GM12878 (cell line): ENCODE data around the gene DEXI. TPM values are rescaled to one million over a fixed set of nuclear protein-coding genes. Genes with fewer than 3 reads are reported as not detected.

Experiments used
- ATAC-seq: fragments of 200-7000 bp; cut with Tn5 transposase; 3 replicates; pipeline ENCODE4 v1.9.1; 2020; ENCODE audit warnings: mild to moderate bottlenecking, moderate library complexity
- BruUV-seq: library from RNA; stranded (reverse); fragments of 400-500 nt; replicated peaks from 2 replicates; lab custom pipeline; 2021; lab: Mats Ljungman, UMichigan
- CTCF ChIA-PET: fragments of 300-600 bp; sonication (Branson Sonifier 250); formaldehyde crosslinking; extraction: SDS; loops from one replicate; lab custom pipeline; 2021; ENCODE audit warnings: inconsistent platforms; lab: Yijun Ruan, JAX
- POLR2A ChIA-PET: fragments of 350-600 bp; formaldehyde crosslinking; extraction: SDS; loops from one replicate; lab custom pipeline; 2021; ENCODE audit warnings: inconsistent platforms; lab: Charles Lee
- RAD21 ChIA-PET: fragments of 300-600 bp; sonication (Branson Sonifier 250); formaldehyde crosslinking; loops from one replicate; lab custom pipeline; 2023; ENCODE audit warnings: antibody characterized with exemption; ENCODE audit not compliant: unreplicated experiment; lab: Charles Lee
- SMC1A ChIA-PET: fragments of 300-600 bp; sonication (Branson Sonifier 250); formaldehyde crosslinking; loops from one replicate; lab custom pipeline; 2023; ENCODE audit not compliant: unreplicated experiment, uncharacterized antibody; lab: Charles Lee
- DNase-seq: peaks from one replicate; pipeline ENCODE4 v3.0.0-alpha.2; 2011; ENCODE audit warnings: low read depth, low spot score
- FAIRE-seq: peaks from 3 replicates; lab custom pipeline; 2011; peaks lifted over from hg19 to GRCh38; lab: Jason Lieb, UNC
- H2AFZ ChIP-seq: 2 replicates; pipeline ENCODE4 v1.6.0; 2011; ENCODE audit warnings: low read depth, low read length, control low read depth; ENCODE audit not compliant: control insufficient read depth
- H3K27ac ChIP-seq: 2 replicates; pipeline ENCODE4 v1.5.1; 2011; ENCODE audit warnings: control low read depth; ENCODE audit not compliant: control insufficient read depth, insufficient read depth
- H3K27me3 ChIP-seq, 2 experiments: replicated peaks in 1 of 2; 2 replicates each; pipeline versions ENCODE4 v1.6.0 to v1.6.1; 2011; ENCODE audit warnings: low read length in 1 of 2; ENCODE audit not compliant: control insufficient read depth in 2 of 2, insufficient read depth in 2 of 2
- H3K36me3 ChIP-seq, 2 experiments: 2 replicates each; pipeline ENCODE4 v1.5.1; 2011; ENCODE audit warnings: low read length in 1 of 2; ENCODE audit not compliant: control insufficient read depth in 2 of 2, insufficient read depth in 2 of 2
- H3K4me1 ChIP-seq: 2 replicates; pipeline ENCODE4 v1.6.1; 2011; ENCODE audit warnings: mild to moderate bottlenecking, low read length, moderate library complexity, mixed read lengths; ENCODE audit not compliant: control insufficient read depth, insufficient read depth
- H3K4me2 ChIP-seq: 2 replicates; pipeline ENCODE4 v1.6.0; 2011; ENCODE audit warnings: control low read depth; ENCODE audit not compliant: control insufficient read depth, insufficient read depth
- H3K4me3 ChIP-seq: fragments of 200-600 bp; sonication (generic); 2 replicates; pipeline ENCODE4 v1.5.1; 2016
- H3K79me2 ChIP-seq: 2 replicates; pipeline ENCODE4 v1.6.0; 2011; ENCODE audit warnings: low read length; ENCODE audit not compliant: control insufficient read depth, insufficient read depth
- H3K9ac ChIP-seq: 2 replicates; pipeline ENCODE4 v1.8.0; 2011; ENCODE audit warnings: low read length, control low read depth, mixed read lengths; ENCODE audit not compliant: control insufficient read depth, insufficient read depth
- H3K9me3 ChIP-seq: replicated peaks from 3 replicates; pipeline ENCODE4 v1.5.1; 2011; ENCODE audit warnings: mild to moderate bottlenecking, low read length; ENCODE audit not compliant: control insufficient read depth, insufficient read depth
- H4K20me1 ChIP-seq: 2 replicates; pipeline ENCODE4 v1.6.0; 2011; ENCODE audit not compliant: control insufficient read depth, insufficient read depth
- EZH2 ChIP-seq: IDR thresholded peaks from 2 replicates; pipeline ENCODE4 v1.6.1; 2012; ENCODE audit warnings: low read depth, mild to moderate bottlenecking, control low read depth, inconsistent platforms, low read length, borderline replicate concordance; ENCODE audit not compliant: control insufficient read depth
- JUNB ChIP-seq: IDR thresholded peaks from 2 replicates; pipeline ENCODE4 v1.6.1; 2016; ENCODE audit warnings: antibody characterized with exemption, mild to moderate bottlenecking
- MTA3 ChIP-seq: IDR thresholded peaks from 2 replicates; pipeline ENCODE4 v1.6.1; 2012; ENCODE audit warnings: low read length, inconsistent platforms, borderline replicate concordance
- NBN ChIP-seq: fragments of 450-650 bp; IDR thresholded peaks from 2 replicates; pipeline ENCODE4 v1.6.1; 2016
- PML ChIP-seq: IDR thresholded peaks from 2 replicates; pipeline ENCODE4 v1.6.1; 2012; ENCODE audit warnings: low read length, inconsistent platforms
- POLR2AphosphoS2 ChIP-seq: IDR thresholded peaks from 2 replicates; pipeline ENCODE4 v1.6.1; 2011; ENCODE audit warnings: low read depth, mild to moderate bottlenecking, low read length, improper control_type of control experiment, moderate library complexity
- SIN3A ChIP-seq: IDR thresholded peaks from 2 replicates; pipeline ENCODE4 v1.6.1; 2012; ENCODE audit warnings: low read depth, low read length, improper control_type of control experiment
- ZNF207 ChIP-seq: fragments of 450-650 bp; IDR thresholded peaks from 2 replicates; pipeline ENCODE4 v1.6.1; 2014; ENCODE audit warnings: antibody characterized with exemption, mild to moderate bottlenecking, borderline replicate concordance
- ZNF622 ChIP-seq: fragments of 450-650 bp; IDR thresholded peaks from 2 replicates; pipeline ENCODE4 v1.6.1; 2017; ENCODE audit warnings: mild to moderate bottlenecking, inconsistent platforms
- ZZZ3 ChIP-seq: IDR thresholded peaks from 2 replicates; pipeline ENCODE4 v1.6.1; 2011; ENCODE audit warnings: low read depth; ENCODE audit not compliant: control insufficient read depth, insufficient read length
- WGBS: methylation state at CpG from one replicate; pipeline ENCODE4 v1.1.6; 2016; ENCODE audit warnings: low lambda C conversion rate; ENCODE audit not compliant: insufficient replicate concordance, insufficient coverage; ENCODE audit errors: missing lambda C conversion rate; 5-methylcytosine and 5-hydroxymethylcytosine counted together
- in situ Hi-C: fragments of 300-500 bp; cut with MboI; formaldehyde crosslinking; loops from 9 replicates; pipeline ENCODE4 v1.14.3; 2018; ENCODE audit warnings: mixed read lengths
- intact Hi-C: fragments of 100-400 bp; cut with micrococcal nuclease; formaldehyde crosslinking; loops from one replicate; pipeline ENCODE4 v1.14.2; 2022; ENCODE audit not compliant: unreplicated experiment
- polyA plus RNA-seq, 11 experiments: library from polyadenylated mRNA; depleted of rRNA in 4 of 11; unstranded in 6 of 11; stranded (reverse) in 5 of 11; fragments of >200 nt; fragmentation: Nextera tagmentation in 4 of 11; fragmentation: Illumina TruSeq in 1 of 11; extraction: Ambion mirVana in 4 of 11; extraction: Trizol in 1 of 11; gene quantifications; 1 replicate in 1 of 11; 2 replicates in 10 of 11; pipeline versions ENCODE4 v1.2.1 to v1.2.3, GENCODE V29; 2011 to 2016; ENCODE audit warnings: inconsistent platforms in 2 of 11, missing spikeins in 2 of 11, low read depth in 1 of 11
- total RNA-seq, 4 experiments: library from RNA; depleted of rRNA in 3 of 4; stranded (reverse); fragments of >200 nt in 3 of 4; fragmentation: Illumina TruSeq in 1 of 4; extraction: Trizol in 1 of 4; gene quantifications; 2 replicates each; pipeline versions ENCODE4 v1.2.1 to v1.2.3, GENCODE V29; 2013 to 2021
- TF ChIP-seq, protein P1 (sequence below): fragments of 450-650 bp; IDR thresholded peaks from 2 replicates; pipeline ENCODE4 v1.6.1; 2017; ENCODE audit warnings: antibody characterized with exemption, mild to moderate bottlenecking, moderate library complexity
- TF ChIP-seq, protein P2 (sequence below): fragments of 450-650 bp; IDR thresholded peaks from 2 replicates; pipeline ENCODE4 v1.6.1; 2017; ENCODE audit warnings: mild to moderate bottlenecking, moderate library complexity
- TF ChIP-seq, protein P3 (sequence below): IDR thresholded peaks from 2 replicates; pipeline ENCODE4 v1.6.1; 2012; ENCODE audit warnings: low read depth, low read length, improper control_type of control experiment

DEXI gene
- total and polyA plus RNA-seq, 10 of the 15 experiments (the other 5 are each of a cell fraction or from before 2014, with no cell fraction given): 1.4 to 26.3 (median 18.4) TPM

DNA sequence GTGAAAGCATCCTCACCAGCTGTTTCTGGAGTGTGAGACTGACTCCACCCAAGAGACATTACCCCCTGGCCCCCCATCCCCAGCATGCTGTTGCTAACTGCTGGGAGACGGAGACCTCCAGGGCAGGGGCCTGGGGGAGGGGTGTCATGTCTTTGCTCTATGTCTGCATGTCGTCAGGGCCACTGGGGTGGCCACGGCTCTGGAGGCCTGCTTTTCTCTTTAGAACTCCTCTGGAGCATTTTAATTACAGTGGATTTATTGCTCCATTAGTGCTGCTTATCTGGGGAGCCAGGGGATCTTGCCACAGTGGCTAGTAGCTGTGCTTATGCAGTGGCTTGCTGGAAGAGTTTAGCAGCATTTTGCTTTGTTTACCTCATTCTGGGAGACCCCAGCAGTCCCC, 34.4 kb upstream of the DEXI start:
- no peak overlapping the region for H3K4me3 ChIP-seq
- no peak for ATAC-seq
- POLR2A ChIA-PET: interaction anchor here (0.6 kb wide), 1 partner anchor 101 kb away, joined by 4 read pairs; no protein-coding TSS in a partner anchor
- RAD21 ChIA-PET: no interaction called here
- FAIRE-seq: no peak
- no TSS peak for BruUV-seq
- WGBS: 80% methylated on average over 3 of the region's 3 CpGs
- H3K27me3 ChIP-seq: no peaks in the 10 kb centered on the region
- no peaks in the 10 kb centered on the region for H3K9me3 ChIP-seq
- H3K4me2 ChIP-seq: no peak overlapping the region
- CTCF ChIA-PET: no interaction called here
- intact Hi-C loops (no loop called here), in situ Hi-C loops (no loop called here)
- no peak overlapping the region for H3K27ac ChIP-seq
- SMC1A ChIA-PET: interaction anchor here (1.0 to 1.2 kb wide), 4 partner anchors 11 to 279 kb away, joined by 3 to 4 read pairs (median 3); no protein-coding TSS in a partner anchor
- peaks cover 21 to 23% of the 10 kb centered on the region in 2 experiments for H3K36me3 ChIP-seq
- no peaks in the 10 kb centered on the region for H4K20me1 ChIP-seq
- DNase-seq: no peak
- H2AFZ ChIP-seq: no peak overlapping the region
- peaks cover under 1% of the 10 kb centered on the region for H3K4me1 ChIP-seq
- no peak overlapping the region for H3K9ac ChIP-seq
- TF ChIP-seq MTA3: no peak
- no peak for TF ChIP-seq ZNF207
- TF ChIP-seq, protein P1, sequence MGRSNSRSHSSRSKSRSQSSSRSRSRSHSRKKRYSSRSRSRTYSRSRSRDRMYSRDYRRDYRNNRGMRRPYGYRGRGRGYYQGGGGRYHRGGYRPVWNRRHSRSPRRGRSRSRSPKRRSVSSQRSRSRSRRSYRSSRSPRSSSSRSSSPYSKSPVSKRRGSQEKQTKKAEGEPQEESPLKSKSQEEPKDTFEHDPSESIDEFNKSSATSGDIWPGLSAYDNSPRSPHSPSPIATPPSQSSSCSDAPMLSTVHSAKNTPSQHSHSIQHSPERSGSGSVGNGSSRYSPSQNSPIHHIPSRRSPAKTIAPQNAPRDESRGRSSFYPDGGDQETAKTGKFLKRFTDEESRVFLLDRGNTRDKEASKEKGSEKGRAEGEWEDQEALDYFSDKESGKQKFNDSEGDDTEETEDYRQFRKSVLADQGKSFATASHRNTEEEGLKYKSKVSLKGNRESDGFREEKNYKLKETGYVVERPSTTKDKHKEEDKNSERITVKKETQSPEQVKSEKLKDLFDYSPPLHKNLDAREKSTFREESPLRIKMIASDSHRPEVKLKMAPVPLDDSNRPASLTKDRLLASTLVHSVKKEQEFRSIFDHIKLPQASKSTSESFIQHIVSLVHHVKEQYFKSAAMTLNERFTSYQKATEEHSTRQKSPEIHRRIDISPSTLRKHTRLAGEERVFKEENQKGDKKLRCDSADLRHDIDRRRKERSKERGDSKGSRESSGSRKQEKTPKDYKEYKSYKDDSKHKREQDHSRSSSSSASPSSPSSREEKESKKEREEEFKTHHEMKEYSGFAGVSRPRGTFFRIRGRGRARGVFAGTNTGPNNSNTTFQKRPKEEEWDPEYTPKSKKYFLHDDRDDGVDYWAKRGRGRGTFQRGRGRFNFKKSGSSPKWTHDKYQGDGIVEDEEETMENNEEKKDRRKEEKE: no peak
- no peak for TF ChIP-seq ZNF622
- TF ChIP-seq ZZZ3: no peak
- TF ChIP-seq POLR2AphosphoS2: no peak
- no peak for TF ChIP-seq EZH2
- TF ChIP-seq JUNB: no peak
- TF ChIP-seq SIN3A: no peak
- TF ChIP-seq PML: no peak
- TF ChIP-seq NBN: no peak
- TF ChIP-seq, protein P2, sequence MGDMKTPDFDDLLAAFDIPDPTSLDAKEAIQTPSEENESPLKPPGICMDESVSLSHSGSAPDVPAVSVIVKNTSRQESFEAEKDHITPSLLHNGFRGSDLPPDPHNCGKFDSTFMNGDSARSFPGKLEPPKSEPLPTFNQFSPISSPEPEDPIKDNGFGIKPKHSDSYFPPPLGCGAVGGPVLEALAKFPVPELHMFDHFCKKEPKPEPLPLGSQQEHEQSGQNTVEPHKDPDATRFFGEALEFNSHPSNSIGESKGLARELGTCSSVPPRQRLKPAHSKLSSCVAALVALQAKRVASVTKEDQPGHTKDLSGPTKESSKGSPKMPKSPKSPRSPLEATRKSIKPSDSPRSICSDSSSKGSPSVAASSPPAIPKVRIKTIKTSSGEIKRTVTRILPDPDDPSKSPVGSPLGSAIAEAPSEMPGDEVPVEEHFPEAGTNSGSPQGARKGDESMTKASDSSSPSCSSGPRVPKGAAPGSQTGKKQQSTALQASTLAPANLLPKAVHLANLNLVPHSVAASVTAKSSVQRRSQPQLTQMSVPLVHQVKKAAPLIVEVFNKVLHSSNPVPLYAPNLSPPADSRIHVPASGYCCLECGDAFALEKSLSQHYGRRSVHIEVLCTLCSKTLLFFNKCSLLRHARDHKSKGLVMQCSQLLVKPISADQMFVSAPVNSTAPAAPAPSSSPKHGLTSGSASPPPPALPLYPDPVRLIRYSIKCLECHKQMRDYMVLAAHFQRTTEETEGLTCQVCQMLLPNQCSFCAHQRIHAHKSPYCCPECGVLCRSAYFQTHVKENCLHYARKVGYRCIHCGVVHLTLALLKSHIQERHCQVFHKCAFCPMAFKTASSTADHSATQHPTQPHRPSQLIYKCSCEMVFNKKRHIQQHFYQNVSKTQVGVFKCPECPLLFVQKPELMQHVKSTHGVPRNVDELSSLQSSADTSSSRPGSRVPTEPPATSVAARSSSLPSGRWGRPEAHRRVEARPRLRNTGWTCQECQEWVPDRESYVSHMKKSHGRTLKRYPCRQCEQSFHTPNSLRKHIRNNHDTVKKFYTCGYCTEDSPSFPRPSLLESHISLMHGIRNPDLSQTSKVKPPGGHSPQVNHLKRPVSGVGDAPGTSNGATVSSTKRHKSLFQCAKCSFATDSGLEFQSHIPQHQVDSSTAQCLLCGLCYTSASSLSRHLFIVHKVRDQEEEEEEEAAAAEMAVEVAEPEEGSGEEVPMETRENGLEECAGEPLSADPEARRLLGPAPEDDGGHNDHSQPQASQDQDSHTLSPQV: no peak
- TF ChIP-seq, protein P3, sequence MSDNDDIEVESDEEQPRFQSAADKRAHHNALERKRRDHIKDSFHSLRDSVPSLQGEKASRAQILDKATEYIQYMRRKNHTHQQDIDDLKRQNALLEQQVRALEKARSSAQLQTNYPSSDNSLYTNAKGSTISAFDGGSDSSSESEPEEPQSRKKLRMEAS: no peak
- H3K79me2 ChIP-seq: no peaks in the 10 kb centered on the region
